SH-SY5Y (cell line): ENCODE results near the gene NEIL1.

Source experiments
- GATA2 ChIP-seq: IDR thresholded peaks from 2 replicates; pipeline ENCODE4 v1.6.1; 2011; ENCODE audit warnings: mild to moderate bottlenecking, low read depth, low read length
- GATA3 ChIP-seq: IDR thresholded peaks from 2 replicates; pipeline ENCODE4 v1.6.1; 2011; ENCODE audit warnings: low read depth, mild to moderate bottlenecking, low read length, moderate library complexity

GRCh38 chr15:75348562-75349350, 1.9 kb downstream of the NEIL1 start:
- TF ChIP-seq GATA2 = no peak
- no peak for TF ChIP-seq GATA3
